H1 (cell line): ENCODE data around the gene NRIP3. TPM values are rescaled to one million over a fixed set of nuclear protein-coding genes. Genes with fewer than 3 reads are reported as not detected.

ENCODE experiments used
- CTCF ChIA-PET: fragments of 300-600 bp; sonication (Branson Sonifier 250); formaldehyde crosslinking; loops from one replicate; lab custom pipeline; 2021; ENCODE audit not compliant: partially characterized antibody; lab: Charles Lee
- POLR2A ChIA-PET: fragments of 300-600 bp; sonication (Branson Sonifier 250); formaldehyde crosslinking; loops from one replicate; lab custom pipeline; 2021; ENCODE audit warnings: inconsistent platforms; ENCODE audit not compliant: partially characterized antibody; lab: Charles Lee
- DNase-seq, 2 experiments: peaks; one replicate each; pipeline versions ENCODE4 v3.0.0 to v3.0.0-alpha.2; 2010 to 2022; ENCODE audit warnings: low spot score in 2 of 2, low read depth in 1 of 2, mixed read lengths in 1 of 2
- FAIRE-seq: peaks from 2 replicates; lab custom pipeline; 2011; peaks lifted over from hg19 to GRCh38; lab: Jason Lieb, UNC
- H2AFZ ChIP-seq: 2 replicates; pipeline ENCODE4 v1.8.1; 2012; ENCODE audit warnings: low read length, inconsistent platforms
- H2AK5ac ChIP-seq: 2 replicates; pipeline ENCODE4 v1.6.1; 2013; ENCODE audit warnings: low read depth, low read length
- H2BK120ac ChIP-seq: replicated peaks from 2 replicates; pipeline ENCODE3; 2013; ENCODE audit warnings: low read depth, low read length, inconsistent platforms
- H2BK12ac ChIP-seq: 2 replicates; pipeline ENCODE4 v1.6.1; 2013; ENCODE audit warnings: low read depth, low read length
- H2BK15ac ChIP-seq: 2 replicates; pipeline ENCODE4 v1.6.1; 2013; ENCODE audit warnings: low read length
- H2BK20ac ChIP-seq: 2 replicates; pipeline ENCODE4 v1.6.1; 2013; ENCODE audit warnings: low read length
- H2BK5ac ChIP-seq: 2 replicates; pipeline ENCODE4 v1.6.1; 2013; ENCODE audit warnings: low read depth, low read length
- H3K14ac ChIP-seq: 2 replicates; pipeline ENCODE4 v1.6.1; 2013; ENCODE audit warnings: inconsistent platforms; ENCODE audit not compliant: insufficient read length
- H3K18ac ChIP-seq: 2 replicates; pipeline ENCODE4 v1.6.1; 2013; ENCODE audit warnings: low read length; ENCODE audit errors: extremely low read depth
- H3K23ac ChIP-seq: 2 replicates; pipeline ENCODE4 v1.6.1; 2013; ENCODE audit warnings: inconsistent platforms; ENCODE audit not compliant: insufficient read length
- H3K23me2 ChIP-seq: 2 replicates; pipeline ENCODE4 v1.6.1; 2013; ENCODE audit warnings: low read depth, low read length
- H3K27ac ChIP-seq: 2 replicates; pipeline ENCODE4 v1.6.1; 2011; ENCODE audit warnings: low read depth, low read length, inconsistent platforms
- H3K27me3 ChIP-seq, 4 experiments: replicated peaks in 1 of 4; 1 replicate in 1 of 4; 2 replicates in 3 of 4; pipeline versions ENCODE4 v1.6.1 to v1.8.1; 2011 to 2013; ENCODE audit warnings: low read length in 3 of 4, mild to moderate bottlenecking in 3 of 4, inconsistent platforms in 2 of 4, mixed read lengths in 2 of 4, moderate library complexity in 1 of 4; ENCODE audit not compliant: control insufficient read depth in 3 of 4, insufficient read depth in 3 of 4; ENCODE audit errors: extremely low read depth in 1 of 4
- H3K36me3 ChIP-seq, 4 experiments: 2 replicates each; pipeline versions ENCODE4 v1.6.1 to v1.8.1; 2011 to 2013; ENCODE audit warnings: mild to moderate bottlenecking in 4 of 4, low read length in 3 of 4, moderate library complexity in 2 of 4, control low read depth in 1 of 4, inconsistent platforms in 1 of 4; ENCODE audit not compliant: insufficient read depth in 4 of 4, control insufficient read depth in 2 of 4
- H3K4ac ChIP-seq: replicated peaks from 2 replicates; pipeline ENCODE3; 2013; ENCODE audit warnings: low read length, low read depth, mixed read lengths, inconsistent platforms; ENCODE audit not compliant: insufficient read length
- H3K4me1 ChIP-seq, 4 experiments: replicated peaks in 1 of 4; 1 replicate in 1 of 4; 2 replicates in 3 of 4; pipeline versions ENCODE4 v1.6.1 to v1.8.1; 2011 to 2013; ENCODE audit warnings: low read length in 3 of 4, inconsistent platforms in 2 of 4, mixed read lengths in 1 of 4; ENCODE audit not compliant: insufficient read depth in 4 of 4, control insufficient read depth in 3 of 4
- H3K4me2 ChIP-seq, 2 experiments: 2 replicates each; pipeline versions ENCODE4 v1.6.1 to v1.8.1; 2011 to 2013; ENCODE audit warnings: low read depth in 2 of 2, low read length in 2 of 2, control low read depth in 1 of 2, inconsistent platforms in 1 of 2, mild to moderate bottlenecking in 1 of 2; ENCODE audit not compliant: insufficient read depth in 1 of 2
- H3K4me3 ChIP-seq, 4 experiments: fragments of 200-600, 300-600 bp in 1 of 4; sonication (generic), shearing (Covaris generic), sonication (Bioruptor Twin) in 1 of 4; 2 replicates each; pipeline versions ENCODE4 v1.5.1 to v1.8.1; 2011 to 2016; ENCODE audit warnings: low read length in 4 of 4, low read depth in 3 of 4, control low read depth in 2 of 4, inconsistent platforms in 2 of 4, mild to moderate bottlenecking in 2 of 4, mixed read lengths in 1 of 4, moderate library complexity in 1 of 4; ENCODE audit not compliant: insufficient read depth in 2 of 4; ENCODE audit errors: extremely low read depth in 1 of 4
- H3K56ac ChIP-seq: replicated peaks from 2 replicates; pipeline ENCODE3; 2013; ENCODE audit warnings: low read depth, mild to moderate bottlenecking, mixed read lengths, low read length, inconsistent platforms; ENCODE audit not compliant: insufficient read length
- H3K79me1 ChIP-seq: 2 replicates; pipeline ENCODE4 v1.6.1; 2013; ENCODE audit warnings: low read depth, low read length, control low read depth
- H3K79me2 ChIP-seq, 2 experiments: 2 replicates each; pipeline versions ENCODE4 v1.6.1 to v1.8.1; 2012 to 2013; ENCODE audit warnings: low read length in 2 of 2, mild to moderate bottlenecking in 2 of 2, inconsistent platforms in 1 of 2; ENCODE audit not compliant: insufficient read depth in 2 of 2, control insufficient read depth in 1 of 2
- H3K9ac ChIP-seq, 4 experiments: replicated peaks in 1 of 4; 1 replicate in 1 of 4; 2 replicates in 3 of 4; pipeline versions ENCODE4 v1.6.1 to v1.8.1; 2011 to 2013; ENCODE audit warnings: low read depth in 3 of 4, low read length in 3 of 4, control low read depth in 2 of 4, mild to moderate bottlenecking in 2 of 4, moderate library complexity in 2 of 4, inconsistent platforms in 1 of 4; ENCODE audit errors: extremely low read depth in 1 of 4
- H3K9me3 ChIP-seq, 2 experiments: 2 replicates each; pipeline versions ENCODE4 v1.6.1 to v1.8.1; 2012 to 2013; ENCODE audit warnings: mild to moderate bottlenecking in 2 of 2, moderate library complexity in 2 of 2, control low read depth in 1 of 2, inconsistent platforms in 1 of 2, low read depth in 1 of 2, low read length in 1 of 2, mixed read lengths in 1 of 2; ENCODE audit not compliant: insufficient read depth in 2 of 2
- H4K20me1 ChIP-seq, 2 experiments: replicated peaks in 1 of 2; 2 replicates each; pipeline versions ENCODE3 to v1.8.1; 2011 to 2013; ENCODE audit warnings: inconsistent platforms in 2 of 2, low read length in 2 of 2, mild to moderate bottlenecking in 1 of 2; ENCODE audit not compliant: insufficient read depth in 2 of 2, control insufficient read depth in 1 of 2
- H4K5ac ChIP-seq: 2 replicates; pipeline ENCODE4 v1.6.1; 2013; ENCODE audit warnings: low read length, low read depth, mixed read lengths, inconsistent platforms; ENCODE audit not compliant: insufficient read length
- H4K8ac ChIP-seq: 2 replicates; pipeline ENCODE4 v1.8.0; 2013; ENCODE audit warnings: mild to moderate bottlenecking, moderate library complexity, low read length, inconsistent platforms; ENCODE audit not compliant: insufficient read depth; ENCODE audit errors: extremely low read depth
- H4K91ac ChIP-seq: replicated peaks from 2 replicates; pipeline ENCODE3; 2013; ENCODE audit warnings: low read length, mixed read lengths, inconsistent platforms; ENCODE audit not compliant: insufficient read length
- BACH1 ChIP-seq: IDR thresholded peaks from 2 replicates; pipeline ENCODE4 v1.6.1; 2012; ENCODE audit warnings: low read length, improper control_type of control experiment
- CHD1 ChIP-seq: IDR thresholded peaks from 2 replicates; pipeline ENCODE4 v1.6.1; 2012; ENCODE audit warnings: low read depth, low read length, improper control_type of control experiment
- CTBP2 ChIP-seq: IDR thresholded peaks from 2 replicates; pipeline ENCODE4 v1.7.0; 2011; ENCODE audit warnings: borderline replicate concordance, mild to moderate bottlenecking, moderate library complexity, mixed read lengths, low read length; ENCODE audit not compliant: insufficient read depth, insufficient read length
- EZH2 ChIP-seq: fragments of 200-600 bp; sonication (generic); IDR thresholded peaks from 2 replicates; pipeline ENCODE4 v1.7.1; 2012; ENCODE audit warnings: low read depth, mild to moderate bottlenecking, moderate library complexity, low read length, inconsistent platforms; ENCODE audit not compliant: severe bottlenecking
- RNF2 ChIP-seq: fragments of 200-900, 300-1000 bp; sonication (generic); IDR thresholded peaks from 2 replicates; pipeline ENCODE4 v1.7.1; 2016; ENCODE audit warnings: borderline replicate concordance, low read depth, mild to moderate bottlenecking, antibody characterized with exemption, low read length; ENCODE audit not compliant: poor library complexity, severe bottlenecking; ENCODE audit errors: missing control alignments
- SIX5 ChIP-seq: IDR thresholded peaks from 2 replicates; pipeline ENCODE4 v1.6.1; 2011; ENCODE audit warnings: mild to moderate bottlenecking, low read depth, low read length
- TEAD4 ChIP-seq: IDR thresholded peaks from 2 replicates; pipeline ENCODE4 v1.6.1; 2012; ENCODE audit warnings: low read depth, low read length, inconsistent platforms, mixed read lengths
- WGBS, 2 experiments: shearing (Covaris generic) in 1 of 2; methylation state at CpG; one replicate each; pipeline versions ENCODE4 v1.1.6 to v1.1.7; 2013 to 2015; ENCODE audit warnings: low lambda C conversion rate in 2 of 2, mixed read lengths in 2 of 2, inconsistent platforms in 1 of 2, low coverage in 1 of 2, missing lambda C conversion rate in 1 of 2; ENCODE audit not compliant: insufficient replicate concordance in 2 of 2, insufficient coverage in 1 of 2, insufficient read length in 1 of 2; ENCODE audit errors: extremely low coverage in 1 of 2, missing lambda C conversion rate in 1 of 2; 5-methylcytosine and 5-hydroxymethylcytosine counted together
- polyA plus RNA-seq, 7 experiments: library from polyadenylated mRNA; depleted of rRNA in 3 of 7; stranded (reverse) in 5 of 7; unstranded in 2 of 7; fragments of >200 nt in 5 of 7; fragments of 200-250 nt in 2 of 7; gene quantifications; 1 replicate in 5 of 7; 2 replicates in 1 of 7; 4 replicates in 1 of 7; pipeline versions ENCODE4 v1.2.1 to v1.2.3, GENCODE V29; 2011 to 2013; ENCODE audit warnings: missing spikeins in 2 of 7, mixed read lengths in 2 of 7
- total RNA-seq: library from RNA; stranded (reverse); fragmentation: NEBNext Ultra II Directional; extraction: Animal tissue kit (Norgen Biotek cat#: 25700); gene quantifications from 2 replicates; pipeline ENCODE4 v1.2.1, GENCODE V29; 2021

NRIP3 gene
- total and polyA plus RNA-seq, 2 of the 8 experiments (the other 6 are each of a cell fraction or from before 2014, with no cell fraction given): 3.9 to 7.1 TPM

GRCh38 chr11:9002920-9003572 lies 755 bp downstream of the NRIP3 start:
- H3K4me2 ChIP-seq: peak overlapping the region; percentile 81 to 84
- H2BK12ac ChIP-seq: no peak overlapping the region
- no peak overlapping the region for H2AK5ac ChIP-seq
- H3K27ac ChIP-seq: no peak overlapping the region
- H3K9me3 ChIP-seq: no peaks in the 10 kb centered on the region
- H2BK120ac ChIP-seq: no peak overlapping the region
- peaks cover 10% of the 10 kb centered on the region; the same call in 1 of the 2 replicates for H3K23me2 ChIP-seq
- ChIA-PET POLR2A (interaction anchor here (0.6 to 1.4 kb wide), 5 partner anchors 11 to 453 kb away, joined by 3 to 5 read pairs (median 3); no protein-coding TSS in a partner anchor), CTCF (interaction anchor here (1.1 to 2.1 kb wide), 4 partner anchors 11 to 92 kb away, joined by 3 to 7 read pairs (median 3); no protein-coding TSS in a partner anchor)
- H4K8ac ChIP-seq: peak overlapping the region; percentile 42; the same call in 1 of the 2 replicates
- no peak overlapping the region for H3K23ac ChIP-seq
- H3K27me3 ChIP-seq: peaks cover 20 to 55% (median 49%) of the 10 kb centered on the region in 4 experiments
- H3K79me2 ChIP-seq: no peaks in the 10 kb centered on the region
- no peak overlapping the region for H2BK15ac ChIP-seq
- no peak overlapping the region for H2BK20ac ChIP-seq
- H4K91ac ChIP-seq: no peak overlapping the region
- H3K4ac ChIP-seq: no peak overlapping the region
- FAIRE-seq (no peak), DNase-seq (no peak)
- H3K4me3 ChIP-seq: peak overlapping the region; percentile 45 to 67 (median 48)
- no peak overlapping the region for H2BK5ac ChIP-seq
- WGBS, 2 experiments: 12% methylated on average over 7 of the region's 8 CpGs; no CpG with 5 or more reads in 1 of the 2 experiments
- H3K4me1 ChIP-seq: peaks cover 0 to 8% (median 6%) of the 10 kb centered on the region in 4 experiments; a peak in 6 of 7 replicates
- peak overlapping the region in 1 of 4 experiments; percentile 80; a peak in 2 of 7 replicates for H3K9ac ChIP-seq
- H3K18ac ChIP-seq: no peak overlapping the region; the same call in 1 of the 2 replicates
- no peak overlapping the region; the same call in 1 of the 2 replicates for H2AFZ ChIP-seq
- H3K14ac ChIP-seq: no peak overlapping the region
- no peak overlapping the region for H4K5ac ChIP-seq
- no peaks in the 10 kb centered on the region for H3K79me1 ChIP-seq
- no peaks in the 10 kb centered on the region for H3K36me3 ChIP-seq
- H4K20me1 ChIP-seq: peaks cover 2% of the 10 kb centered on the region in 2 experiments
- no peak overlapping the region for H3K56ac ChIP-seq
- TF ChIP-seq EZH2 (no peak), SIX5 (no peak), CHD1 (no peak), BACH1 (no peak), CTBP2 (no peak), TEAD4 (no peak), RNF2 (peak; percentile 20)
